ENCODE measurements around the gene GEMIN7. TPM values are rescaled to one million over a fixed set of nuclear protein-coding genes. Genes with fewer than 3 reads are reported as not detected.

The GEMIN7 gene
- polyA plus RNA-seq, 12 donors, result 14.0 to 26.1 (median 22.3) TPM; not detected in 1

DNA sequence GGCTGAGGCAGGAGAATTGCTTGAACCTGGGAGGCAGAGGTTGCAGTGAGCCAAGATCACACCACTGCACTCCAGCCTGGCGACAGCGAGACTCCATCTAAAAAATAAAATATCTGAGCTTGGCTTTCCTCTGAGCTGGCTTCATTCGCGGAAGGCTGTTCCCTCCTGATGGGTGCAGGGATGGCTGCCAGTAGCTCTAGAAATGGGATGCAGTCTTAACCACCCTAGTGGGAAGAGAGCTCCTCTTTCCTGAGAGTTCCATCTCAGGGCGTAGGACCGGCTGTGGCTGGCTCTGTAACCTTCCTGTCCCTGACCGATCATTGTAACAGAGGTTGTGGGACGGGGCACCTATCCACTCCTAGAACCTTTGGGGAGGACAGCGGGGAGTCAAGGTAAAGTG is 46.3 kb downstream of the GEMIN7 start:
- DNase-seq, result no peak

DNA sequence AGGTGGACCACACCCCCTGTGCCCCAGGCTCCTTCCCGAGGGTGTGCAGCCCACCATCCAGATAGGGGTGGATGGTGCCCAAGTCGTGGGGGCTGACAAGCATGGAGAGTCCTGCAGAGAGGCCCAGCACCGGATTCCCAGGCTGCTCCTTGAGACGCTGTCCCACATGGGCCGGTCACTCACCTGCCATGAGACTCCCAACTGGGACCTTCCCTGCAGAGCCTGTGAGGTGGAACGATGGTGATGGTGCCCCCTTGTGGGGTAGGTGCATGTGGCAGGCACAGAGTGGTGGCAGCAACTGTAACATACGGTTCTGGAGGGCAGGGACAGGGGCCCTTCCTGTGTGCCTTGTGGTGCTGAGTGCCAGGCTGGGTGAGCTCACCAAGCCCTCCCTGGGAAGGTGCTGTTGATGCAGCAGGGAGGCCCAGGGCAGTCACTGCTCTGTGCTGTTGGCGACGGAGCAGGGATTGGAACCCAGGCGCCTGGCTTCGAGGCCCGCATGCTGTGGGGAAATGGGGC is 47.0 kb downstream of the GEMIN7 start:
- no peak for DNase-seq

DNA sequence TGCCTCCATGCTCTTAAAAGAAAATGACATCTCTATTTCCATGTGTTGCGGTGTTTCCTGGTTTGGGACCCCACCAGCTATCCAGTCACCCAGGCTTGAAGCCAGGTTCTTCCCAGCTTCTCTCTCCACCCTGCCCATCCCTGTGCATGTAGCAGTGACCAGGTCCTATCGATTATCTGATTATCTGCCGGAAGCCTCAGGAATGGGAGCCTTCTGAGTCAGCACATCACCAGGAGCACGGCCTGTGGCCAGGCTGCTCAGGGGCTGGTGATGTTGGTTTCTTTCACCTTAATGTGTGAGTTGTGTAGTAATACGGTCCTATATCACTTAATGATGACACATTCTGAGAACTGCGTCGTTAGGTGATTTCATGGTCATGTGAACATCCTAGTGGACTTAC is 47.6 kb downstream of the GEMIN7 start:
- no peak for DNase-seq

DNA sequence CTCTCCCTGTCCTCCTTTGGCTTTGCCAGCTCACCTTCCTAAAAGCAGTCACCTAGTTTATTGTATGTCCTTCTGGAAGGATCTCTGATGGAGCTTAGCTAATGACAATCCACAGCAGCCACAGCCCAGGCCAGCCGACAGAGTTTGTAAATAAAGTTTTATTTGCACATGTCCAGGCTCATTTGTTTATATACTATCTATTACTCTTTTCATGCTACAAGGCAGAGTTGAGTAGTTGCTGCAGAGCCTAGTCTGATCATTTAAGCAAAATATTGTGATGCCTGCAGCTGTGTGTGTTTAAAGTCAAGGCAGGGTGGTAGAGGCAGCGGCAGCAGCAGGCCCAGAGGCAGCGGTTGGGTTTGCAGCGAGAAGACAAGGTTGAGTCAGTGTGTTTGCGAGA is 49.1 kb downstream of the GEMIN7 start:
- DNase-seq, result no peak

DNA sequence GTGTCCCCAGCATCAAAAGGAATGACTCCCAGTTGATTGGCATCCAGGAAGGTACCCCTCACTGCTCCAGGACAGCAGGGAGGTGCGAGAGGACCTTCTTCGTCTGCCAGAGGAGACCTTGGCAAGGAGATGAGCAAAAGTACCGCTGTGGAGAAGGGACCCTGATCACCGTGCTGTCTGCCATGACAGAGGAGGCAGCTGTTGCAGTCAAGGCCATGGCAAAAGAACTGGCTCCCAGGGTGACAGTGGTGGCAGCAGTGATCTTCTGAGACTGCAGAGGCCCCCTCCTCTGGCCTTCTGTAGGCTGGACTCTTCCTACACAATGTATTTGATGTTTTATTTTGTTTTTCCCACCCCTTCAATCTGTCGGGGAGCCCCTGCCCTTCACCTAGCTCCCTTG is 49.7 kb downstream of the GEMIN7 start:
- no peak for DNase-seq

DNA sequence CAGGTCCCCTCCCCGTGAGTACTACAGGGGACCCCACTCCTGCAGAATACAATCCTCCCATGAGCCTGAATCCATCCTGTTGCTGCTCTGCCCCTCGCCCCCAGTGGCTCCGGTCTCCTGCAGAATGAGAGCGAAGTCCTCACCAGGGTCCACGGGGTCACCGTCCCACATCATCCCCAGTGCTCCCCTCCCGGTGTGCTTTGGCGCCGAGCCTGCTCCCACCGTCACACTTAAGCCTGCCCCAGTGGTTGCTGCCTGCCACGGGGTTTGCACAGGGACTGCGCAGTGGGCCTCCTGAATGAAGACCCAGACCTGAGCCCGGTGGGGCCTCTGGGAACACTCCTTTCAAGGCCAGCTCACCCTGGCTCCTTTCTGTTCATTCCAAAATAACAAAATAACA is 51.2 kb downstream of the GEMIN7 start:
- DNase-seq, result no peak

DNA sequence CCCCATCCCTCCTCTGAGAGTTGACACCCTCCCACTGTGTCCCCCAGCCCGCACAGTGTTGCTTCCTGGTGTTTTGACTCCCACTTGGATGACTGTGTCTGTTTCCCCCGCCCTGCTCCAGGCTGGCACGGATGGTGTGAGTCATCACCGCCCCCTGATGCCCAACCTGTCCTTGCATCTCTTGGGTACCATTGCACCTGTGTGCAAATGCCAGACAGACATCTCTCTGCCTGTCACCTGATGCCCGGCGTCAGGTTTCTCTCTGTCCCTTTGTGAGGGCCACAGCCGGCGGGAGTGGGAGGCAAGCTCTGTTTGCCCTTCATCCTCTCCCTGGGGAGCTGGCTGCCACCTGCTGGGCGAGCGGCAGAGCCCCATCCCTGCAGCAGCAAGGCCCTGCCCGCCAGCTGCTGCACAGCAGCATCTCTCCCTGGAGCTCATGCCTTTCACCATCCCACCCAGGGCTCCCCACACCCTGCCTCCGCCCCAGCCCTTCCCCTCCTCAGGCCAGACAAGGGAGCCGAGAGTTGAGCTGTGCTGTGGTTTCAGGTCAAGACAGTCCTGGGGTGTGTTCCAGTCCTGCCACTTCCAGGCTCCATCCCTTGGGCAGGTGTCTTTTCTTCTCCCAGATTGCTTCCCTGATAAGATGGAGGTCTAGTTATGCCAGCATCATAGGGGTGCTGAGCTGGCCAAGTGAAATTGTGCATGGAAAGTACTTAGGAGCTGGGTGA is 52.0 kb downstream of the GEMIN7 start:
- no peak for DNase-seq

DNA sequence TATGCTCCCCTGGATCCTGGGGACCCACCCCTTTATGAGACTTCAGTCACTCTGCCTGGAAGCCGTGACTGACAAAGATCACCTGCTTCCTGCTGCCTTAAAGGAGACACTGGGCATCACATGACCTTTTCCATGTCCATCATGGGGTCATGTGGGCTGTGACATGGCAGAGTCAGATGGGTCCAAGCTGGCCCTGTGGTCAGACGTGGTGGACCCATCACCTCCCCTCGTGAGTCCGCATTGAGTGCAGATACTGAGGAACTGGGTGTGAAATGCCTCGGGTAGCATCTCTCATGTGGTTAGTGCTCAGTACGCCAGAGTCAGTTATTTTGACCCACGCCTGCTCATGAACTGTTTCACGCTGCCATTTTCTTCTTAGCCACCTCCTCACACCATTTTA is 54.6 kb downstream of the GEMIN7 start:
- DNase-seq, result no peak

DNA sequence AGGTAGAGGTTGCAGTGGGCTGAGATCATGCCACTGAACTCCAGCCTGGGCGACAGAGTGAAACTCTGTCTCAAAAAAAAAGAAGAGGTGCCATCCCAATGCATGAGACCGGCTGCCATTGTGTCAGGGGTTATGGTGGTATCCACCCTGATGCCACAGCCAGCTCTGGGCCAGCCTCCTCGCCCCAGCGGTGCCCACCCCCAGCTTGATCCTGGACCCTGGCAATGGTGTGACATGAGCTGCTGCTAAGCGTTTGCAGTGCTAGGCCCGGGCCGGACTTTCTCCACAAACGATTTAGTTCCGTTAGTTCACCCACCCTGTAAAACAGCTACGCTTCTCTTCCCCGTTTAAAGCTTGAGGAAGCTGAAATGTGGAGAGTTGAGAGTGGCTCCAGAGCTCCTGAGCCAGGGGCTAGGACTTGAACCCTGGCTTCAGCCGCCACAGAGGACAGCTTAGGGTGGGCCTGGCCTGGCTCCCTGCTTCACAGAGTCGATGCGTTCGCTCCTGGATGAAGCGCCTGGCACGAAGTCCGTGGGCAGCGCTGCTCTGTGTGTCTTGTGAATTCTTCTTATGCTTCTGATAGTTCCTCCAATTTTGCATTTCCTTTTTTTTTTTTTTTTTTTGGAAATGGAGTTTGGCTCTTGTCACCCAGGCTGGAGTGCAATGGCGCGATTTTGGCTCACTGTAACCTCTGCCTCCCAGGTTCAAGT is 56.3 kb downstream of the GEMIN7 start:
- no peak for DNase-seq

DNA sequence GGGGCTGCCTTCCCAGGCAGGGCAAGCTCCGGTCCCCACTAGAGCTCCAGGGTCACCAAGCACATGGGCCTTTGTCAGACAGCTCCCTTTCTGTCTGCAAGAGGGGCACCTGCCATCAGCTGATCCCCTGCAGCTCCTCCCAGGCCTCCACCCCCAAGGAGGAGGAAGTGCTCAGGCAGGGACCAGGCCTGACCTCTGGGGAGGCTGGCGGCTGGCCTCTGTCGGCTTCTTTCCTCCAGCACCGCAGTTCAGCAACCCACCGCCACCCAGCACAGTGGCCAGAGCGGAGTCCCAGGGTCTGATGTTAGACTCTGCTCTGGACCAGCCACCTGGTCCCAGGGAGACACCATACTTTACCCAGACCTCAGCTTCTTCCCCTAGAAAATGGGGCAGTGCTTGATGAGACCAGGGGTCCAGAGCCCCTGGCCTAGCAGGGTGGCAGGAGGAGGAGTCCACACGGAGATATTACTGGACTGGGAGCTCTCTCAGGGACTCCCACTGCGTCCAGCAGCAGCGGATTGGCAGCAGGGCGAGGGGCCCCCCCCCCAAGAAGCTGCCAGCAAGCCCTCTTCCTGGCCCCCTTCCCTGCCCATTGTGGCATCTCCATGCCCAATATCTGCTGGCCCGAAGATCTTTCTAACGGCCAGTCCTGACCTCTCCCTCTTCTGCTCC is 57.6 kb downstream of the GEMIN7 start:
- no peak for DNase-seq

DNA sequence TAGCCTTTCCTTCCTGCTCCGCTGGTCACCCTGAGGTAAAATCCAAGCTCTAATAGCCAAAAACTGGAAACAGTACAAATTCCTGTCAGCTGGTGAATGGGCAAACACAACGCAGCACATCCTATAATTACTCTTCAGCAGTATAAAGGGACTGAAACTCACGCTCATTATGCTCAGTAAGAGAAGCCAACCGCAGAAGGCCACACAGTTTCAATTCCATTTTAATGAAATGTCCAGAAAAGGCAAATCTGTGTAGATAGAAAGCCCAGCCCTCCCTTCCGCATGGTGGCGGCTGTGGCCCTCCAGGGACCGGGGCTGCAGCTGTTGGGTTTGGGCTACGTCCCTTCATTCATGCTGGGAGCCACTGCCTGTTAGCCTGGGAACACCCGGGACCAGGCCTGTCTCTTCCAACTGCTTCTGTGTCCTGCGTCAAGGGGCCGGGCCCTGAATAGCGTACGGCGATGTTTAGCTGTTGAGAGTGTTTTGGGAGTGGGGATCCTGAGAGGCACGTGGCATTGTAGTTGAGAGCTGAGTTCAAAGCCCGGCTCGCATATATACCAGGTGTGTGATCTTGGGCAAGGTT is 58.2 kb downstream of the GEMIN7 start:
- peak; percentile 52 for DNase-seq

DNA sequence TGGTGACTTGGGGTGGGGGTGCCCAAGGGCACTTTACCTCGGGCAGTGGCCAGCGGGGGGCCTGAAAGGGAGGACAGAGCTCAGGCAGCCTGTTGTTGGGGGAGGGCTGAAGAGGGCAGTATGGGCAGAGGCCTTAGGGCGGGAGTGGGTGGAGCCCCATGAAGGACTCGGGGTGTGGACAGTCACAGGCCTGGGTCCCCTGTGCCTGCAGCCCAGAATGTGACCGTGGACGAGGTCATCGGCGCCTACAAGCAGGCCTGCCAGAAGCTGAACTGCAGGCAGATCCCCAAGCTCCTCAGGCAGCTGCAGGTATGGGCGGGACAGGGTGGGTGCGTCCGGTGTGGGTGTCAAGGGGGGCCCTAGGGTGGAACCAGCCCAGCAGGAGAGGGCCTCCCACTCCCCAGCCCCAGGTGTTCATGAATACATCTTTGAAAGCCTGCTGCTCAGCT is 59.3 kb downstream of the GEMIN7 start:
- no peak for DNase-seq

DNA sequence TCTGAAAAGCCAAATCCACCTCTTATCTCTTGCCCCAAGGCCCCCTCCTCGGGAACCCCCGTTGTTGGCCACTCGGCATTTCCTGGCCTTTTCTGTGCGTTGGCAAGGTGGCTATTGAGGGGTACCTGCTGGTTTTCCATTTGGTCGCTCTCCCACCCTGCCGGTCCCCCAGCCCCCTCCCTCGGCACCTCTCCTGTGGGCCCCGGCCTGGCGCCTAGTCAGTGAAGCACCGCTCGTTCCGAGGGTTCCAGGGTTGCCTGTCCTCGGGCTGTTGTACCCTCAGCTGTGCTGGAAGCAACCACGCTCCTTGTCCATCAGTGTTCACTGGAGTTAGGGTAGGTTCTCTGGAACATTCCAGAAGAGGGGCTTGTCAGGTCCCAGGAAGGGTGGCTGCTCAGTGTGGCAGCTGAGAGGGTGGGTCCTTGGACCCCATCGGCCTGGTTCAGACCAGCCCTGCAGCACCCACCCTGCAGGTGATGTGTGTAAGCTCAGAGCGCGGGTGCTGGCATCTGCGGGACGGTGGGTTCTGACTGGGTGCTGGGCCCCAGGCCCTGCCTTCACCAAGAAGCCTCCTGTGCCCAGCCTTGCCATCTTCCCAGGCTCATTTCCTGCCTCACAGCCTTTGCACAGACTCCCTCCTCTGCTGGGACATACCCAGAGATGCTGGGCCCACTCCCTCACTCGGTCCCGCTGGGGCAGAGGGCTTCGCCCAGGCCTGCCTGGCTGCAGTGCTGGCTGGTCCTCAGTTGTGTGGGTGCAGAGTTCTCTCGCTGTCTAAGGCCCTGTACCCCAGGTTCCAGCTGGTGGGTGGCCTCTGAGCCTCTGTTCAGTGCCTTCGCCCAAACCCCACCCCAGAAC is 60.5 kb downstream of the GEMIN7 start:
- no peak for DNase-seq

DNA sequence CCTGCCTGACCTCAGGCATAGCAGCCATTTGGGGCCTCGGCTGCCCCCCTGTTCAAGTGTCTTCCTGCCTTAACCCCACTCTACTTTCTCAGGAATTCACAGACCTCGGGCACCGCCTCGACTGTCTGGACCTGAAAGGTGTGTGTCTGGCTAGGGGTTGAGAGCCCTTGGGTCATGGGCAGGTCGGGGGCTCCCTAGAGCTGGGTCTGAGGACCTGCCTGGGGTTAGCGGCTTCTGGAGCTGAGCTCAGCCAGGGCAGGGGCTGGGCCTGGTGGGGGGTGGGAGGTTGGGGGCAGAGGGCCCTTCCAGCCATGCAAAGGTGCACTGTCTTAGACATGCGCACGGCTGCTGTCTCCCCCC is 61.1 kb downstream of the GEMIN7 start:
- no peak for DNase-seq

DNA sequence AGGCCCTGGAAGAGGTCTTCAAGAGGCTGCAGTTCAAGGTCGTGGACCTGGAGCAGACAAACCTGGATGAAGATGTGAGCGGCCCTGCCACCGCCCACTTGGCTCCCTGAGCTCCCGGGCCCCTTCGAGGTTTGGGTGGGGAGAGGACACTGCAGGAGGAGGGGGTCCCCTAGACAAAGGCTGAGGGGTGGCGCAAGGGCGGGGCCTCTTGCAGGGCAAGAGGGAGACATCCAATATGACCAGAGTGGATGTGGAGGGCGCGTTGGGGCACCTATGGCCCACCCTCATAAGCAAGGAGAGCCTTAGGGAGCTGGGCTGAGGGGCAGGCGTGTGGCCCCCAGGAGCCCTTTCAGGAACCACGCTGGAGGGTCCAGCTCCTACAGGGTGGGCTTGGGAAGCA is 61.5 kb downstream of the GEMIN7 start:
- DNase-seq, result no peak

Other genes starting within 250 kb of the GEMIN7 start
- gene NECTIN2, start 233.0 kb upstream of the GEMIN7 start, polyA plus RNA-seq (ENCODE audit: insufficient read length in 12 of 12), result 10 to 100 TPM in 11 of 12 donors, not detected in 1; 32.7 to 96.2 (median 44.5) TPM
- 10 to 100 TPM in 11 of 12 donors, not detected in 1; 24.1 to 49.4 (median 30.2) TPM for gene TOMM40, start 188.0 kb upstream of the GEMIN7 start, polyA plus RNA-seq (ENCODE audit: insufficient read length in 12 of 12)
- 10 to 100 TPM in 11 of 12 donors, not detected in 1; 20.6 to 69.6 (median 36.6) TPM for gene APOE, start 173.5 kb upstream of the GEMIN7 start, polyA plus RNA-seq (ENCODE audit: insufficient read length in 12 of 12)
- 10 to 100 TPM in 10 of 12 donors, 1 to 10 TPM in 1, not detected in 1; 7.9 to 62.6 (median 15.9) TPM for gene APOC1, start 164.7 kb upstream of the GEMIN7 start, polyA plus RNA-seq (ENCODE audit: insufficient read length in 12 of 12)
- gene APOC4, start 137.0 kb upstream of the GEMIN7 start, polyA plus RNA-seq (ENCODE audit: insufficient read length in 12 of 12), result under 1 TPM in 2 of 12 donors, not detected in 10; 0.40 to 0.41 TPM
- 1 to 10 TPM in 3 of 12 donors, under 1 TPM in 5, not detected in 4; 0.30 to 6.5 (median 0.72) TPM for gene APOC2, start 133.2 kb upstream of the GEMIN7 start, polyA plus RNA-seq (ENCODE audit: insufficient read length in 12 of 12)
- gene CLPTM1, start 123.9 kb upstream of the GEMIN7 start, polyA plus RNA-seq (ENCODE audit: insufficient read length in 12 of 12), result 10 to 100 TPM in 11 of 12 donors, not detected in 1; 44.9 to 93.6 (median 54.1) TPM
- 10 to 100 TPM in 1 of 12 donors, 1 to 10 TPM in 10, not detected in 1; 2.7 to 11.7 (median 4.6) TPM for gene RELB, start 77.8 kb upstream of the GEMIN7 start, polyA plus RNA-seq (ENCODE audit: insufficient read length in 12 of 12)
- gene CLASRP, start 40.2 kb upstream of the GEMIN7 start, polyA plus RNA-seq (ENCODE audit: insufficient read length in 12 of 12), result 10 to 100 TPM in 11 of 12 donors, not detected in 1; 35.7 to 78.3 (median 40.6) TPM
- gene ZNF296, start 2.8 kb upstream of the GEMIN7 start, polyA plus RNA-seq (ENCODE audit: insufficient read length in 12 of 12), result 1 to 10 TPM in 3 of 12 donors, under 1 TPM in 7, not detected in 2; 0.25 to 2.2 (median 0.54) TPM
- 10 to 100 TPM in 11 of 12 donors, not detected in 1; 15.0 to 43.3 (median 20.3) TPM for gene PPP1R37, start 13.9 kb downstream of the GEMIN7 start, polyA plus RNA-seq (ENCODE audit: insufficient read length in 12 of 12)
- gene NKPD1, start 81.7 kb downstream of the GEMIN7 start, polyA plus RNA-seq (ENCODE audit: insufficient read length in 12 of 12), result 1 to 10 TPM in 1 of 12 donors, under 1 TPM in 8, not detected in 3; 0.07 to 1.1 (median 0.12) TPM
- gene TRAPPC6A, start 99.0 kb downstream of the GEMIN7 start, polyA plus RNA-seq (ENCODE audit: insufficient read length in 12 of 12), result 10 to 100 TPM in 11 of 12 donors, not detected in 1; 15.1 to 89.5 (median 19.8) TPM
- 1 to 10 TPM in 11 of 12 donors, not detected in 1; 5.2 to 9.1 (median 6.8) TPM for gene BLOC1S3, start 99.5 kb downstream of the GEMIN7 start, polyA plus RNA-seq (ENCODE audit: insufficient read length in 12 of 12)
- gene EXOC3L2, start 166.1 kb downstream of the GEMIN7 start, polyA plus RNA-seq (ENCODE audit: insufficient read length in 12 of 12), result 1 to 10 TPM in 7 of 12 donors, under 1 TPM in 3, not detected in 2; 0.53 to 2.0 (median 1.1) TPM
- 10 to 100 TPM; 23.7 to 90.9 (median 30.3) TPM for gene MARK4, start 172.0 kb downstream of the GEMIN7 start, polyA plus RNA-seq (ENCODE audit: insufficient read length in 12 of 12)
- gene CKM, start 243.6 kb downstream of the GEMIN7 start, polyA plus RNA-seq (ENCODE audit: insufficient read length in 12 of 12), result 1,000 to 10,000 TPM; 1,044 to 4,317 (median 2,408) TPM